DMS79 treated with DMSO at 0.1 percent for 48 hours (cell line): ENCODE measurements around the gene AP5S1.

Source experiments
- DNase-seq: peaks from one replicate; lab custom pipeline; 2025; lab: John Stamatoyannopoulos, UW

AP5S1 gene

DNA sequence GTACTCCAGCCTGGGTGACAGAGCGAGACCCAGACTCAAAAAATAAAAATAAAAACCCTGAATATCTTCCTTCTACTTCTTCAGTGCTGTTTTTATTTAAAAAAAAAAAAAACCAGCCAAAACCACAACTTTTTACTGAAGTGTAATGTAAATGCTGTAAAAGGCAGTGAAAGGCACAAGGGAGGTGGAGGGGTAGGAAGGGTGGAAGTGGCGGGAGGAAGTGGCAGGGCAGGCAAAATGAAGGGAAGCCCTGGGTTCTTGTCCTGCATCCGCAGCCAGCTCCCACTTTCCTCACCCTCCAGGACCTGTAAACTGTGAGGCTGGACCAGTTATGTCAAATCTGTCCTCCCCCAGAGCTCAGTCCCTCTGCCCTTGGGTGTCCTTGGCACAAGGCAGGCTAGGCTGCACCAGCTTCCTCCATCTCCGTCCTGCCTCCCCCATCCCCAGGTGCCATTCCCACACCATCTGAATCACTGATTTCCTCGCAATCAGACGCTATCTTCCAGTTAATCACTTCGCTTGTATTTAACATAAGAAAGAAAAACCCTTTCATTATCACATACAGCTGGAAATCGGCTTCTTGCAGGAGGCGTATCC lies 55.1 kb downstream of the AP5S1 start:
- DNase-seq = no peak

DNA sequence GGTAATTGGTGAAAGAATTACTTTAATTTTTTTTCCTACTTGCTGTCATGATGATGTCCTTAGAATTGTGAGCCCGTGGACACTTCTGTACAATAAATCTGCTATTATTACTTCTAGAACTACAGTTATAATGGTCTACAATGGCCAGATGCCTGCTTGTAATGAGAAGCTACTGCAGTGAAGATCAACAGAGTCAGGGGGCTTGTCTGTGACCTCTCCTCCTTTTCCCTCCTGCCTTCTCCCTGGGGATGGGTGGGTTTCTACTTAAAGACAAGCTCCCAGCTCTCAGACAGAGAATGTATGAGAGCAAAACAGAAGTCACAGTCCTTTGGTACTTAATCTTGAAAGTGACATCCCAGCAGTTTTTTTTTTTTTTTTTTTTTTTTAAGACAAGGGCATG lies 55.7 kb downstream of the AP5S1 start:
- no peak for DNase-seq

DNA sequence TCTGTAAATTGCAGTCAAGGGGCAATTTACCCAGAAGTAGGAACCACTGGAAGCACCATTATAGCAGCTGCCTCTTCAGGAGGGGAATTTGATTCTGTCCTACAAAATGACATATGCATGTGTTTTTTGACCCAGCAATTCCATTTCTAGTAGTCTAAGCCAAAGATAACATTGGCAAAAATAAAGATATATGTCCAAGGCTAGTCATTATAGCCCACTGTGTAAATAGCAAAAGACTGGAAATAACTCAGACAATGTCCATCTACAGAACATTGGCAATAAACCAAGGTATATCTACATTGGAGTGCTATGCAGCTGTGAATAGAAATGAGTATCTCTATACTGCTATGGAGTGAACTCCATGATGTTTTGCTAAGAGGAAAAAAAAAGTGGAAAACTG lies 56.3 kb downstream of the AP5S1 start:
- DNase-seq = no peak
